Measurements from ENCODE around the gene ABO.
"Not testable (repeated sequence)": the region's sequence is repeated elsewhere in the genome, so short reads cannot be mapped to it uniquely, and the experiment has no call there.

ABO gene

DNA sequence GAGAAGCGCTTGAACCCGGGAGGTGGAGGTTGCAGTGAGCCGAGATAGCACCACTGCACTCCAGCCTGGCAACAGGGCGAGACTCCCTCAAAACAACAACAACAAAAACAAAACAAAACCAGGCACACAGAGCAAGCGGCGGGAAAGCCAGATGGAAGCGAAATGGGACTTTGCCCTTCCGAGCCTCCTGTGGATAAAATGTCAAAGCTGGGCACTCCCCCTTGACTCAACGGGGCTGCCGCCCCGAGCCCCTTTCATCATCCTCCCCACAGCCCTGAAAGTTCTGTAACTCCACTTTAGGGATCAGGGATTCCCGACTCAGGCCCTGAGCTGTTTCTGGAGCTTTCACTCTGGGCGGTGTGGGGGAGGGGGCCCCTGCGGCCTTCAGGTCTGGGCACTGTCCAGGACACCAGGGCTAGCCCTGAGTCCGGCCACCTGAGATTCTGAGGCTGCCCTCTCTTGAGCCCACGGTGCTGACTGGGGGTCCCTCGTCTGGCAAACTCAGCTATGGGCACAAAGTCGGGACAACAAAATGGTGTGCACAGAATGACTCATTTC, 35.4 kb downstream of the ABO start:
- DNase-seq: no peak

- no peak for DNase-seq
Observed at GRCh38 chr9:133238851-133239532, 36.0 kb downstream of the ABO start.

DNA sequence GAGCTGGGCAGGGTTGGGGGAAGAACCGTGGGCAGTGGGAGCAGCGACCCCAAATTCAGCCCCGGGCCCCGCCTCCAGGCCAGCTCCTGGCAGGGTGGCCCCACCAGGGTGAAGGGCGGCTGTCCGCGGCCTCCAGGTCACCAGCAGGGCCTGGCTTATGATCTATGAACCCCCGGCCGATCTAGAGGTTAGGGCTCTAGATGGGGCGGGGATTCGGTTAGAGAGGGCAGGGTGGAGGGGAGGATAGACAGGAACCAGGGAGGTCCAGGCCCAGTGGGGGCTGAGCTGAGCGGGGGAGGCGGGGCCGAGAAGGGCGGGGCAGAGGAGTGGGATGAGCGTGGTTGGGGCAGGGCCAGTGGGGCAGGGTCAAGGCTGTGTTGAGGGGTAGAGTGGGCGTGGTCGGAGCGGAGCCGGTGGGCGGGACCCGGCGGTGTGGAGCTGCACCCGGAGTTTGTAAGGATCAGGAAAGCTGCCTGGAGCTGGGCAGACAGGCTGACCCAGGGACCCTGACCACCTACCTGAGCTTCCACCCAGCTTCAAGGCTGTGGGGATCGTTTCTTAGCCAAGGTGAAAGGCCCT, 36.6 kb downstream of the ABO start:
- DNase-seq: no peak

GRCh38 chr9:133237035-133237731, 37.8 kb downstream of the ABO start:
- DNase-seq: no peak

DNA sequence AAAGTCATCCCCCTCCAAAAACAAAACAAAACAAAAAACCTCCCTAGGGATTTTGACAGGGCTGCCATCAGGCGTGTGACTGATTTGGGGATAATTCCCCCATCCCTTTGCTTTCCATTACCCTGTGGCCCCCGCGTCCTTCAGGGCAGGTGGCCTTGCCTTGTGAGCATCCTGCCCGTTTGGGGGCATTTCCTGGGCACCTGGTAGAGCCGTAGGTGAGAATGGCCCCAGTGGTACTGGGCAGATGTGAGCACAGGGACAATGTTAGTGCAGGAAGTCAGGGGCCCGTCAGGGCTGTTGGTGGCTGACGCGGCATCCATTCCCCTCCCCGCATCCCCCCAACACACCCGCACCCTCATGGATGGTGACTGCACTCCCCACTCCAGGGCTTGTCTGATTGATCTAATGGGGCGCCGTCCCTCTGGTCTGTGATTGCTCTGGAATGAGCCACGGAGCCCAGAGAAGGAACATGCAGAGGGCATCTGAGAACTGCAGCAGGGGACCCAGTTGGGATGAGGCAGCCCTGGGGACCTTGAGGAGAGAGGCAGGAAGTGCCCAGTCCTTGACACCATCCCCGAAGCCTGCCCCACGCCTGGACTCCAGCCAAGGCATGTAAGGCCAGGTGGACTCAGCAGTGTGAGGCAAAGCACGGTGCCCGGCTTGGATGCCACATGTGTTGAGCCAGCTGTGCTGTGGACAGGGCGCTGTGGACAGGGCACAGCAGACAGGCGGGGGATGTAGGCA, 38.5 kb downstream of the ABO start:
- DNase-seq: not testable (repeated sequence)

GRCh38 chr9:133235549-133236222, 39.3 kb downstream of the ABO start:
- no peak for DNase-seq

DNA sequence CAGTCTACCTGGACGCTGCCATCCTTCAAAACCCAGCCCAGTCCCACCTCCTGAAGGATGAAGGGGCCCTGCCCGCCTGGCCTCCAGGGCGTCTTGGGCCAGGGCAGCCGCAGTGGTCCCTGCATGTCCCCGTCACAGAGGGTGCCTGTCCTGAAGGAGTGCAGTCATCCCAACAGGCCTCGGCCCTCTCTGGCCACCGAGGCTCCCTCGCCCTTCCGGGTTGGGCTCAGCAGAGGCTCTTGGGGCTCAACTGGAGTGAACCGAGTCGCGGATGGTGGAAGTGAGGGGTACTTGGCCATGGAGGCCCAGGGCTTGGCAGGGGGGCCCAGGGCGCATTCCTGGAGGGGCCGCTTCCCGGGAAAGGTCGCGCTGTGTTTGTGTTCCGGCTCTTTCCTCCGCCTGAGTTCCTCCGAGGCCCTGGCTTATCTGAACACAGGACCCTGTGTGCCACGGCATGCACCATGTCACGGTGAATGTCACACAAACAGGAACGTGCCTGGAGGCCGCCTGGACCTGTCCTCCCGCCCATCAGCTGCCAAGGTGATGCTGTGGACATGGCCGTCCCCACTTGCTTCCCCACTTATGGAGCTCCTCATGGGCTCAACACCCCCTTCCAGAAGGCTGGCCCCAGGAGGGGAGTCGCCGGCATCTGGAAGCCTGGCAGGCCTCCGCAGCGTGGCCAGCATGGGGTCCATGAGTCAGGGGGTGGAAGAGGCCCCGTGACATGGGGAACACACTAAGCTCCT, 40.3 kb downstream of the ABO start:
- DNase-seq: no peak

DNA sequence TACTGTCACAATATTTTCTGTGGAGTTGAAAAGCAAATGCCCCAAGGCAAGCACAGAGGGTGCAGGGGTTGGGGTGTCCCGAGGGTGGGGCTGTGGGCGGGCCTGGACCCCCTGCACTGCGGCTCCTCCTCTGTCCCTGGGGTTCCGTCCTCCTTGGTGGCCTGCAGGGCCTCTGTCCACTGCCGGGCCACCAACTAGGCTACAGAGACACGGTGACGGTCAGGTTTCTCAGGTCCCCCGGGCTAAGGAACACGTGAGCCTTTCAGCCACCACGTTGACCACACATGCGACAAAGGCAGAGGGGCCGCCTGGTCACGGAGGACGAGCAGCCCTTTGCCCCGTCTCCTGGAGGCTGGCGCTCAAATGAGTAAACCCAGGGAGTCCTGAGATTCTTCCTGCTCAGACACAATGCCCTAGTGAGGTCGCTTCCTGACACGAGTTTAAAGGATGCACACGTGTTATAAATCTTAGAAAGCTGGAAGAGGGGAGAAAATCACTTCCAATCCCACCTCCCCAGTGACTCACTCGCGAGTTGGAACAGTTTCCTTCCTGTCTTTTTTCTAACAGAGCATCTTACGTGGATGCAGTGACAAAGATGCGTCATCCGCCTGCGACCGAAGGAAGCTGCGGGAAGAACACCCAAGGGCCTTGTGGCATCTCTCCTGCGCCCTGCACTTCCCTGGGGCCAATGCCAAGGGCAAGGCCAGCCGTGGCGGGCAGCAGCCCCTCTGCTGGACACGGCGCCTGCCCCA, 41.1 kb downstream of the ABO start:
- DNase-seq: no peak

- not testable (repeated sequence) for DNase-seq
Observed at GRCh38 chr9:133231934-133232568, 43.0 kb downstream of the ABO start.

DNA sequence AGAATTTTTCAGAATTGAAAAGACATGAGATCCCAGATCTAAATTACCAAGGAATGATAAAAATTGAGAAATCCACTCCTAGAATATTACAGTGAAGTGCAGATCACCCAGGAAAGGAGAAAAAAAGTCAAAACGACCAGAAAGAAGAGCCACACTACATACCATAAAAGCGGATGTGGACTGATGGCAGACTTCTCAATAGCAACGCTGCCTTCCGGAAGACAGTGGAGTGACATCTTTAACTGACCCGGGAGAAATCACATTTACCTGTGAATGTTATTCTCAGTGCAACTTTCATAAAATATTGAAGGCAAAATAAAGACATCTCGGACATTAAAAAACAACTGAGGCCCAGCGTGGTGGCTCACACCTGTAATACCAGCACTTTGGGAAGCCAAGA, 44.5 kb downstream of the ABO start:
- not testable (repeated sequence) for DNase-seq

GRCh38 chr9:133230093-133230492, 44.9 kb downstream of the ABO start:
- DNase-seq: no peak

- DNase-seq: not testable (repeated sequence)
Observed at GRCh38 chr9:133228474-133229193, 46.4 kb downstream of the ABO start.

GRCh38 chr9:133227996-133228395, 47.0 kb downstream of the ABO start:
- not testable (repeated sequence) for DNase-seq

DNA sequence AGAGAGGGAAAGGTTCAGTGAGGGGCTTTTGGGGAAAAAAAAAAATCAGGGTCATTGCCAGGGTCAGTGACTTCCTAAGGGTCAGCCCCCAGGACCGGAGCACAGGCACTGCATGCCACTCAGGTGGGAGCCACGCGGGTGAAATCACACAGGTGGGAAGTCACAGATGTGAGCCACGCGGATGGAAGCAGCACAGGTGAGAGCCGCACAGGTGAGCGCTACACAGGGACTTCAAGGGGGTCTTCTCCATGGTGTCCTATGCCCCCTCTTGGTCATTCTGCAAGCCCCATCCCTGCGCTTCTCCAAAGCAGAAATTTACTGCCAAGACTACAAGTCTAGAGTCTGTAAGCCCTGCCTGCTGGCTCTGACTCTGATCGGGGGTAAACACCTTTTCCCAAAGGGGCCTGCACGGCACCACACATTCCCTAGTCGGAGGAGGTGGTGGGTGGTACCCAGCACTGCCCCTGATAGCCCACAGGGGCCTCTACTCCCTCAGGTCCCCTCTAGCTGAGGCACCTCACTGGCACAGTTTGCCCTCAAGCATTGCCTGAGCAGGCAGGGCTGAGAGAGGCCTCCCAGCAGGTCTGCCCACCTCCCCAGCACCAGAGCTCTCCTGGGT, 47.6 kb downstream of the ABO start:
- no peak for DNase-seq

- no peak for DNase-seq
Observed at GRCh38 chr9:133226219-133227171, 48.5 kb downstream of the ABO start.

DNA sequence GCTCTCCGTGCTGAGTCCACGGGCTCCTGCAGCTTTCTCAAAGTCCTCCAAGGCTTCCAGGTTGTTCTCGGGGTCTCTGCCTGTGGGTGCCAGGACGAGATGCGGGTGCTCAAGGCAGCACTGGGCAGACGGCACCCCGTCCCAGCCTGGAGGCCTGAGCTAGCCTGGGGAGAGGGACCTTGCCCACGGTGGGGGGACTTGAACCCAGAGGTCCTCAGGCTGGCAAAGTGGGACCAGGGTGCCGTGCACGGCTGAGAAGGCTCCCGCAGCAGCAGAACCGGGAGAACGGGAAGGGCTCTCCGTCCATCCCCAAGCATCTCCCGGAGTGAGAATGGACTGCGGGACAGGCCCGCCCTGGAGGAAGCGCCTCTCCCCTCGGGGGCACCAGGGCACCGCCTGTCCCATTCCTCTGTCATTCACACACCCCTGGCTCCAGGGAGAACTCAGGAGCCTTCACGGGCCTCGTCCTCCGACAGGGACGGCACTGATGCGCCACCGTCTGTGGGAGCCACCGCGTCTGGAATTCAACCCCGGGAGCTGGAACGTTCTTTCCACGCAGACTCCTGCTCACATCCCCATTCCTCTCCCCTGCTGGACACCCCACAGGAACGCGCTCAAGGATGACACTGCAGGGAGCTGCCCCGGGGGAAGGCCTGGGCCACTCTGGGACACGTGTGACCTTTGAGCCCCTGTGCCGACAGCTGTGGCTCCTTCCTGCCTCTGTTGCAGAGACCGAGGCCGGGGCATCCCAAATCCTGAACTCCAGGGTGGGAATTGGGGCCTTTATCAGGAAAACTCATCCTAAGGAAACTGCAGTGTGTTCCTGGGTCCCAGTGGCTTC, 49.6 kb downstream of the ABO start:
- no peak for DNase-seq

DNA sequence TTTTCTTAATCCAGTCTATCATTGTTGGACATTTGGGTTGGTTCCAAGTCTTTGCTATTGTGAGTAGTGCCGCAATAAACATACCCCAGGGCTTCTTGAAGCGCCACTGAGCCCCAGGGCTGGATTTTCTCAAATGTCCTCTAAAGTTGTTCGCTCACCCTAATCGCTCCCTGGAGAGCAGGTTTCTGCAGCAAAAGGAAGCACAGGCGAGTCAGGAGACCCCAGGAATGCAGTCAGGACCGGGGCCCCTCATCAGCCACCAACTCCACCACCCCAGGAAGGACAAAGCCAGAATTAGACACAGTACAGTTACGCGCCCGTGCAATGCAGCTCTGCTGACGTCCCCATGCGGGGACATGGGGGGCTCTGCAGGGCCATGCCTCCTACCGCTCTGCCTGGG, 50.2 kb downstream of the ABO start:
- no peak for DNase-seq
